CD14-positive monocyte (primary cell): ENCODE results near the gene BMS1. TPM values are rescaled to one million over a fixed set of nuclear protein-coding genes. Genes with fewer than 3 reads are reported as not detected.
"Not testable (repeated sequence)": the region's sequence is repeated elsewhere in the genome, so short reads cannot be mapped to it uniquely, and the experiment has no call there.

Experiments used
- DNase-seq, 3 donors: peaks; one replicate each; pipeline ENCODE4 v3.0.0-alpha.2; 2011 to 2022
- H2AFZ ChIP-seq: 2 replicates; pipeline ENCODE4 v1.6.0; 2012; ENCODE audit warnings: mild to moderate bottlenecking, low read depth, low read length, inconsistent platforms; ENCODE audit not compliant: insufficient read depth, poor library complexity, severe bottlenecking
- H3K27ac ChIP-seq, 2 donors: 1 replicate in 1 of 2; 2 replicates in 1 of 2; pipeline ENCODE4 v1.5.1; 2012 to 2013; ENCODE audit warnings: low read length in 2 of 2, control low read depth in 1 of 2, inconsistent platforms in 1 of 2, low read depth in 1 of 2, mild to moderate bottlenecking in 1 of 2
- H3K27me3 ChIP-seq, 2 donors: one replicate each; pipeline versions ENCODE4 v1.6.0 to v1.6.1; 2011 to 2013; ENCODE audit warnings: low read length in 2 of 2; ENCODE audit not compliant: control insufficient read depth in 2 of 2, insufficient read depth in 2 of 2
- H3K36me3 ChIP-seq, 2 donors: replicated peaks in 1 of 2; 1 replicate in 1 of 2; 2 replicates in 1 of 2; pipeline versions ENCODE4 v1.5.1 to v1.6.1; 2012 to 2013; ENCODE audit warnings: low read length in 2 of 2, control low read depth in 1 of 2, inconsistent platforms in 1 of 2, mild to moderate bottlenecking in 1 of 2; ENCODE audit not compliant: insufficient read depth in 2 of 2, control insufficient read depth in 1 of 2
- H3K4me1 ChIP-seq, 2 donors: 1 replicate in 1 of 2; 2 replicates in 1 of 2; pipeline versions ENCODE4 v1.5.1 to v1.6.1; 2012 to 2013; ENCODE audit warnings: low read length in 2 of 2, control low read depth in 1 of 2, inconsistent platforms in 1 of 2, mild to moderate bottlenecking in 1 of 2, moderate library complexity in 1 of 2; ENCODE audit not compliant: insufficient read depth in 2 of 2, control insufficient read depth in 1 of 2
- H3K4me2 ChIP-seq: replicated peaks from 2 replicates; pipeline ENCODE3; 2012; ENCODE audit warnings: low read length, moderate library complexity, mild to moderate bottlenecking; ENCODE audit not compliant: poor library complexity, severe bottlenecking; ENCODE audit errors: extremely low read depth
- H3K4me3 ChIP-seq, 3 experiments: fragments of 200-600 bp in 1 of 3; sonication (generic) in 1 of 3; replicated peaks in 1 of 3; 1 replicate in 2 of 3; 2 replicates in 1 of 3; pipeline ENCODE4 v1.5.1; 2011 to 2013; ENCODE audit warnings: low read length in 3 of 3, mild to moderate bottlenecking in 3 of 3, control low read depth in 2 of 3, low read depth in 2 of 3, inconsistent platforms in 1 of 3, moderate library complexity in 1 of 3
- H3K79me2 ChIP-seq: 2 replicates; pipeline ENCODE4 v1.6.0; 2012; ENCODE audit warnings: mild to moderate bottlenecking, control low read depth, inconsistent platforms, low read length, moderate library complexity; ENCODE audit not compliant: insufficient read depth
- H3K9ac ChIP-seq: 2 replicates; pipeline ENCODE4 v1.6.0; 2017; ENCODE audit warnings: low read length, mild to moderate bottlenecking; ENCODE audit not compliant: insufficient read depth, poor library complexity, severe bottlenecking
- H3K9me3 ChIP-seq, 2 donors: replicated peaks in 1 of 2; 1 replicate in 1 of 2; 2 replicates in 1 of 2; pipeline versions ENCODE4 v1.5.1 to v1.6.1; 2012 to 2013; ENCODE audit warnings: low read length in 2 of 2, control low read depth in 1 of 2; ENCODE audit not compliant: control insufficient read depth in 1 of 2, insufficient read depth in 1 of 2
- H4K20me1 ChIP-seq: 2 replicates; pipeline ENCODE4 v1.6.0; 2012; ENCODE audit warnings: mild to moderate bottlenecking, low read length, control low read depth, moderate library complexity; ENCODE audit not compliant: insufficient read depth
- H3K27ac Mint-ChIP-seq, 7 donors: one replicate each; pipeline ENCODE4 v1.8.0; 2020; ENCODE audit warnings: mild to moderate bottlenecking in 7 of 7, mixed read lengths in 7 of 7, moderate library complexity in 6 of 7, inconsistent platforms in 2 of 7
- H3K27me3 Mint-ChIP-seq, 3 donors: one replicate each; pipeline ENCODE4 v1.8.0; 2021 to 2022; ENCODE audit warnings: low read depth in 3 of 3, mild to moderate bottlenecking in 3 of 3, mixed read lengths in 3 of 3, moderate library complexity in 3 of 3, inconsistent platforms in 1 of 3
- H3K36me3 Mint-ChIP-seq, 2 donors: one replicate each; pipeline ENCODE4 v1.8.0; 2020; ENCODE audit warnings: mixed read lengths in 2 of 2, inconsistent platforms in 1 of 2, mild to moderate bottlenecking in 1 of 2
- H3K4me1 Mint-ChIP-seq: one replicate; pipeline ENCODE4 v1.8.0; 2020; ENCODE audit warnings: mild to moderate bottlenecking, mixed read lengths
- H3K4me3 Mint-ChIP-seq, 2 donors: one replicate each; pipeline ENCODE4 v1.8.0; 2020; ENCODE audit warnings: mild to moderate bottlenecking in 2 of 2, mixed read lengths in 2 of 2, moderate library complexity in 1 of 2
- H3K9me3 Mint-ChIP-seq, 7 donors: one replicate each; pipeline ENCODE4 v1.8.0; 2020 to 2022; ENCODE audit warnings: mixed read lengths in 7 of 7, mild to moderate bottlenecking in 6 of 7, moderate library complexity in 6 of 7, inconsistent platforms in 2 of 7
- CTCF ChIP-seq: fragments of 200-600 bp; IDR thresholded peaks from one replicate; pipeline ENCODE4 v1.8.0; 2022; ENCODE audit warnings: antibody characterized with exemption, mild to moderate bottlenecking
- WGBS: methylation state at CpG from one replicate; pipeline ENCODE4 v1.1.5; 2013; ENCODE audit warnings: missing lambda C conversion rate; ENCODE audit not compliant: insufficient coverage; 5-methylcytosine and 5-hydroxymethylcytosine counted together
- intact Hi-C, 2 donors: fragments of 100-400 bp; cut with micrococcal nuclease; formaldehyde crosslinking; loops; one replicate each; pipeline versions ENCODE4 v1.15.0 to v1.15.1; 2023
- polyA plus RNA-seq, 3 donors: library from polyadenylated mRNA; depleted of rRNA in 1 of 3; unstranded in 2 of 3; stranded (reverse) in 1 of 3; fragments of 300-500 nt in 2 of 3; fragments of >200 nt in 1 of 3; fragmentation: Illumina TruSeq in 2 of 3; gene quantifications; 1 replicate in 2 of 3; 2 replicates in 1 of 3; pipeline ENCODE4 v1.2.3, GENCODE V29; 2012 to 2021

BMS1 gene
- polyA plus RNA-seq, 3 donors: 2.4 to 4.6 (median 2.9) TPM

- WGBS: under 1% methylated on average over 59 of the region's 60 CpGs
- Mint-ChIP-seq H3K4me1 (peaks cover 3% of the 10 kb centered on the region), H3K9me3 (peaks cover 0 to 14% (median 1%) of the 10 kb centered on the region in 7 donors), H3K27ac (no peak overlapping the region), H3K36me3 (peaks cover 6% of the 10 kb centered on the region in 2 donors), H3K4me3 (peak overlapping the region in 1 of 2 donors; percentile 84), H3K27me3 (peaks cover 26 to 57% (median 33%) of the 10 kb centered on the region in 3 donors)
- Histone ChIP-seq H4K20me1 (no peaks in the 10 kb centered on the region), H3K9me3 (no peaks in the 10 kb centered on the region), H3K79me2 (no peaks in the 10 kb centered on the region), H3K4me3 (peak overlapping the region in 1 of 3 experiments; percentile 17), H3K27ac (no peak overlapping the region), H3K9ac (no peak overlapping the region), H3K4me2 (no peak overlapping the region), H3K36me3 (peaks cover 0 to 7% of the 10 kb centered on the region in 2 donors), H3K27me3 (peaks cover 3 to 23% of the 10 kb centered on the region in 2 donors), H2AFZ (peak overlapping the region; percentile 35), H3K4me1 (no peaks in the 10 kb centered on the region)
- DNase-seq: no peak
- TF ChIP-seq CTCF: no peak
- intact Hi-C loops: no loop called here
These were observed 54.3 kb downstream of the BMS1 start for GRCh38 chr10:42836771-42837468.

DNA sequence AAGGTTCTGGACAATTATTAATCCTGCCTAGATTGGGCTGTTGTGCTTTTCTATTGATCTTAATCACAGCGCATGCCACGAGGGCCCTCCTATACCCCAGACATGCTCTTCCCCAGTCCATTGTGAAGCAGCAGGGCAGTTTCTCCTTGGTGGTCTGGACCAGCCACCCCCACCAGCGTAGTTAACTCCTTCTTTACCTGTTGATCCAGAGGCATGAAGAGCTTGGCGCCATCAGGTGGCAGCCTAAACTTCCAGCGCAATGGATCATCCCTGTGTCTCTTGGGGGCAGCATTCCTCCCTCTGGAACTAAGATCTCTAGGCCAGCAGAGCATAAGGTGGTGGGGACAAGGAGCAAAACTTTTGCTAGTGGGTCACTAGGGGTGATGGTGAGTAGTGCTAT, 62.2 kb downstream of the BMS1 start:
- H3K4me3 ChIP-seq, H3K79me2 ChIP-seq, H3K4me2 ChIP-seq, H4K20me1 ChIP-seq, H3K4me3 Mint-ChIP-seq, H3K9me3 ChIP-seq, H3K4me1 ChIP-seq, DNase-seq, H2AFZ ChIP-seq, H3K9ac ChIP-seq, intact Hi-C loops, H3K36me3 ChIP-seq, H3K36me3 Mint-ChIP-seq, H3K27ac ChIP-seq, H3K4me1 Mint-ChIP-seq, H3K27me3 ChIP-seq, H3K27ac Mint-ChIP-seq: not testable (repeated sequence)
- H3K27me3 Mint-ChIP-seq: peaks cover 2 to 18% (median 2%) of the 10 kb centered on the region in 3 donors
- WGBS: 55% methylated on average over 5 of the region's 5 CpGs
- H3K9me3 Mint-ChIP-seq: peaks cover 2 to 14% (median 10%) of the 10 kb centered on the region in 7 donors

GRCh38 chr10:42847261-42847660, 64.7 kb downstream of the BMS1 start:
- H3K27ac ChIP-seq, intact Hi-C loops, H3K79me2 ChIP-seq, H3K4me1 ChIP-seq, H3K27me3 ChIP-seq, H4K20me1 ChIP-seq, H3K9ac ChIP-seq, H2AFZ ChIP-seq, H3K4me1 Mint-ChIP-seq, H3K4me2 ChIP-seq, DNase-seq, H3K9me3 ChIP-seq, H3K27me3 Mint-ChIP-seq, H3K36me3 Mint-ChIP-seq, H3K27ac Mint-ChIP-seq, H3K36me3 ChIP-seq, H3K4me3 ChIP-seq, H3K4me3 Mint-ChIP-seq: not testable (repeated sequence)
- peaks cover 3 to 15% (median 10%) of the 10 kb centered on the region in 7 donors for H3K9me3 Mint-ChIP-seq
- 98% methylated on average over 9 of the region's 28 CpGs for WGBS
